ENCODE results near the gene NOS1AP. TPM values are rescaled to one million over a fixed set of nuclear protein-coding genes. Genes with fewer than 3 reads are reported as not detected.
"Not testable (repeated sequence)": the region's sequence is repeated elsewhere in the genome, so short reads cannot be mapped to it uniquely, and the experiment has no call there.

Gene NOS1AP
- total RNA-seq, 1 donor from 2014 or later: 20.7 TPM

- DNase-seq (ENCODE audit: low spot score): no peak
Observed at GRCh38 chr1:162059721-162060120, 9.8 kb upstream of the NOS1AP start.

- no peak for DNase-seq (ENCODE audit: low spot score)
Observed at GRCh38 chr1:162060314-162060713, 9.2 kb upstream of the NOS1AP start.

DNA sequence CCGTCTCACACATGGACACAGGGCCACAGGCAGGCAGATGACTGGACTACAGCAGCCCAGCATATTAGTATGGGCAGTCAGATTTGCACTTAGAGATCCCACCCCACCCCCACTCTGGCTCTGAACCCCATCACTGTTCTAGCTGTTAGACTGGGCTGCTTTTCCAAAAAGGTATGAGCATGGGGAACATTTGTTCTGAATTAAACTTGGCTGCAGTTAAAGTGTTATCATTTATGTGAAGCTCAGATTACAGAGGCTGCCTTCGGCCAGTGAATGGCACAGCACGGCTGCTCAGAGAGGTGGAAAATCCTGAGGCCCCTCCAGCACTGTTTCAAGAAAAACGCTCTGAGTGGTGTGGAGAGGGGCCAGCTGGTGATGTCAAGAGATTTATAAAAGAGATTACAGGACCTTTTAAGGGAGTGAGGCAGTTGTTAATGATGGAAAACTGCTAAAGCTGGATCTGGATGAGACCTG is 6.9 kb upstream of the NOS1AP start:
- no peak for DNase-seq (ENCODE audit: low spot score)

GRCh38 chr1:162065016-162065415 is 4.5 kb upstream of the NOS1AP start:
- DNase-seq (ENCODE audit: low spot score): no peak

- DNase-seq (ENCODE audit: low spot score): not testable (repeated sequence)
Observed at GRCh38 chr1:162066836-162067235, 2.7 kb upstream of the NOS1AP start.

GRCh38 chr1:162067466-162067865 is 2.0 kb upstream of the NOS1AP start:
- DNase-seq (ENCODE audit: low spot score): no peak

GRCh38 chr1:162068301-162068700 is 1.2 kb upstream of the NOS1AP start:
- no peak for DNase-seq (ENCODE audit: low spot score)

GRCh38 chr1:162070094-162070748 is 730 bp downstream of the NOS1AP start:
- peak; percentile 18 for DNase-seq (ENCODE audit: low spot score)

GRCh38 chr1:162070825-162071224 is 1.3 kb downstream of the NOS1AP start:
- DNase-seq (ENCODE audit: low spot score): no peak

- no peak for DNase-seq (ENCODE audit: low spot score)
Observed at GRCh38 chr1:162072740-162073139, 3.2 kb downstream of the NOS1AP start.

DNA sequence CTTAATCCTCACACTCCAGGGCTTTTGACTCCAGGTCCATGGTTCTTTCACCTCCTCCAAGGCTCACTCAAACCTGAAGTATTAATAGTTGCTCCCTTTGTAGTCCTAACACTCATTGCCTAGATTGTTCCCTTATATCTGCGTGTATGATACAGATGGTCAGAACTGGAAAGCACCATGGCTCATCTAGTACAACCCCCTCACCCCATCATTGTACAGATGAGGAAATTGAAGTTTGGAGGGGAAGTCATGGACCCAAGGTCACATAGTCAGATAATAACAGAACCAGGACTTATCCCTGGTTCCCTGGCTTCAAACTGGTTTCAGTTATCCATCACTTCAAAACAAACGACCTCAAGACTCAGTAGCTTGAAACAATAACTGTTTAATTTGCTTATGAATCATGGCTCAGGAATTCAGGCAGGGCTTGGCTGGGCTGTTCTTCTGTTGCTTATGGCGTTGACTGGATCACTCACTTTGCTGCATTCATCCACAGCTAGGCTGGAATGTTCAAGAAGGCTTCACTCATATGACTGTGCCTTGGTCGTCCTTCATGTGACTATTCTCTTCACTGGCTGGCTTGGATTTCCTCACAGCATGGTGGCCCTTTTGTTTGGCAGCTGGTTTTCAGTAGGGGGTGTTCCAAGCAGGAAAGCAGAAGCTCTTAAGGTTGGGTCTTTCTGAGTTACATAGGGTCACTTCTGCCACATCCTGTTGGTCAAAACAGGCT is 5.0 kb downstream of the NOS1AP start:
- no peak for DNase-seq (ENCODE audit: low spot score)

- no peak for DNase-seq (ENCODE audit: low spot score)
Observed at GRCh38 chr1:162075862-162076261, 6.4 kb downstream of the NOS1AP start.

DNA sequence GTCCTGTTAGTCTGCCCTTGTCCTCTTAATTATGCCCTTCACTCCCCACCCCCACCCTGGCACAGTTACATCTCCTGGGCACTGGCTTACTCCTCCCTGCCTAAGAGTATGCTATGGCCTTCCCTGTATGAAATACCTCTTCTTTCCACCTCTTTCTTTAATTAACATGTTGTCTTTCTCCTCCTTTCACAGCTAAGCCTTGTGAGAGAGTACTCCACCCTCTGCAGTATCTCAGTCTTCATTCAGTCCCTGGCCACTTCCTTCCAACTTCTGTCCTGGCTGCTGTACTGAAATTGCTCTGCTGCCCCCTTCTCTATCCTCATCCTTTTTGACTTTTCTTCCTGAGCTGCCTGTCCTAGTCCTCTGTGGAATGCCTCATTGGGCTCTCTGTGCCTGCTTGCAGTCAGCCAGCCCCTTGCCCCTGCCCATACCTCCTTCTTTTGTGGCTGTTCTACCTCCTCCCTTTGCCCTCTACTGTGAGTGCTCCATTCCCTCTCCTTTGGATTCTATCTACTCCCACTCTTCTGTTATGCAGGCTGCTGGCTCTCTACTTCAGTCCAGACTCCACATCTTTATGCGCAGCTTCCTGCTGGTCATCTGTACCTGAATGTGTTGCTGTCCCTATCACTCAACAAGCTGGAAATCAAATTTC is 8.3 kb downstream of the NOS1AP start:
- no peak for DNase-seq (ENCODE audit: low spot score)

- no peak for DNase-seq (ENCODE audit: low spot score)
Observed at GRCh38 chr1:162079030-162079429, 9.5 kb downstream of the NOS1AP start.

DNA sequence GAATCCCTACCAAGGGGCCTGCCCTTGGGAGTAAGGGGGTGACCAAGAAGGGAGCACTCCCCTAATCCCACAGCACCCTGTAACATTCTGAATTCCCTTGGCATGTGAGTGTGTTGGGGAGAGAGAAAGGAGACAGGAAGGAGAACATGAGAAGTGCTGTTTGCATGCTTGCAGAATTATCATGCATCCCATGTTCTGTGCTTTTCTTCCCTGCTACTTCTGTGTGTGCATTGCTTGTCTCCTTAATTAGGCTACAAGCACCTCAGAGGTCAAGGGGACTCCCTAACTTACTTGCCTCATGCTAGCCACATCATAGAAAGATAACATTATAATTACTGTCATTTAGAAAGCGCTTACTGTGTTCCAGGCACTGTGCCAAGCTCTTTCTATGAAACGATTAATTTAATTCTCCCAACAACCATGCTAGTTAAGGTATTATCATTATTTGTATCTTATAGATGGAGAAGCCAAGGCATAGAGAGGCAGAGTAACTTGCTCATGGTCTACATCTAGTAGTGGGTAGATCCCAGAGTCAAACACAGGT is 11.1 kb downstream of the NOS1AP start:
- no peak for DNase-seq (ENCODE audit: low spot score)

DNA sequence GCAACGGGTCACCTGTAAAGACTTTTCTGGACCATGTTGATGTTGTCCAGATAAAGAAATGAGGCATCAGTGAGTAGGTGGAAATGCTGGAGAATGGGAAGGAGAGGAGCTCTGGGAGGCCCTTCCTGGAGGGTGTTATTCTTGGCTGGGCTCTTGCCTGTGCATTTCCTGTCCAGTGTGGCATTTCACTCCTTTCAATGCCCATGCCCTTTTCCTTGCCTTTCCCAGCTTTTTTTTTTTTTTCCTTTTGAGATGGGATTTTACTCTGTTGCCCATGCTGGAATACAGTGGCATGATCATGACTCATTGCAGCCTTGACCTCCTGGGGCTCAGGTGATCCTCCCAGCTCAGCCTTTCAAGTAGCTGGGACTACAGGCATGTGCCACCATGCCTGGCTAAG is 11.8 kb downstream of the NOS1AP start:
- DNase-seq (ENCODE audit: low spot score): no peak

DNA sequence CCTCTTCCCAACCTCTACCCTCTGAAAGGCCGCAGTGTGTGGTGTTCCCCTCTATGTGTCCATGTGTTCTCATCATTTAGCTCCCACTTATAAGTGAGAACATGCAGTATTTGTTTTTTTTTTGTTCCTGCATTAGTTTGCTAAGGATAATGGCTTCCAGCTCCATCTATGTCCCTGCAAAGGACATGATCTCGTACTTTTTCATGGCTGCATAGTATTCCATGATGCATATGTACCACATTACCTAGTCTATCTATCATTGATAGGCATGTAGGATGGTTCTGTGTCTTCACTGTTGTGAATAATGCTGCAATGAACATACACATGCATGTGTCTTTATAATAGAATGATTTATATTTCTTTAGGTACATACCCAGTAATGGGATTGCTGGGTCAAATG is 12.6 kb downstream of the NOS1AP start:
- DNase-seq (ENCODE audit: low spot score): not testable (repeated sequence)

GRCh38 chr1:162083273-162083672 is 13.8 kb downstream of the NOS1AP start:
- DNase-seq (ENCODE audit: low spot score): no peak

- no peak for DNase-seq (ENCODE audit: low spot score)
Observed at GRCh38 chr1:162085991-162086390, 16.5 kb downstream of the NOS1AP start.

GRCh38 chr1:162087111-162087510 is 17.6 kb downstream of the NOS1AP start:
- no peak for DNase-seq (ENCODE audit: low spot score)

- no peak for DNase-seq (ENCODE audit: low spot score)
Observed at GRCh38 chr1:162087574-162087973, 18.1 kb downstream of the NOS1AP start.

DNA sequence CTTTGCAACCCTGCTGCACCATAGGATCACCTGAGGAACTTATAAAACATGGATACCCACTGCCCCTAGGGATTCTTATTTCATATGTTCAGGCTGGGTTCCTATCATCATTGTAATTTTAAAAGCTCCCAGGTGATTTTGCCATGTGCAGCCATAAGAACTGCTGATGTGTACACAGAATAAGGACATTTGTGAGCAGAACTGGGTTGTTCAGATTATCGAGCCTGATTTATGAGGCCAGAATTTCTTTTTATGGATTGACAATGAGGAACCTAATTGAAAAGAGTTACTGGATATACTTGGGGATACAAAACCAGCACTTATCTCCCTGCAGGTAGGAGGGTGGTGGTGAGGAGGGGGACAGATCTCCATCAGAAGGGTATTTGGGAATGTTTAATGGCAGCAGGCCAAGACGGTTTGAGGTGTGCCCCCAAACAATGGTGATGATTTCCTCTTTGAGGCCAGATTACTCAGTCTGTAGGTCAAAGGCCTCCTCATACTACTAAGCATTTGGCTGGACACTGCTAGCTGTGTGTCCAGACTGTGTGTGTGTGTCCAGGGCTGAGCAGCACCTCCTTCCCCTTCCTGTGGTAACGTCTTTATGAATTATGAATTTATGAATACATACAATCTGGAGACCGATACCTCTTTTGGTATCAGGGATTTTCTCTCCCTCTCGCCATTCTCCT is 18.9 kb downstream of the NOS1AP start:
- no peak for DNase-seq (ENCODE audit: low spot score)

Measured in mucosa of gallbladder (tissue), 1 donor.